Measurements from ENCODE around the gene TOR4A.
A peak's percentile ranks its signal among the peaks of the same experiment; 100 is the strongest.
"Not testable (repeated sequence)": the region's sequence is repeated elsewhere in the genome, so short reads cannot be mapped to it uniquely, and the experiment has no call there.

The TOR4A gene

DNA sequence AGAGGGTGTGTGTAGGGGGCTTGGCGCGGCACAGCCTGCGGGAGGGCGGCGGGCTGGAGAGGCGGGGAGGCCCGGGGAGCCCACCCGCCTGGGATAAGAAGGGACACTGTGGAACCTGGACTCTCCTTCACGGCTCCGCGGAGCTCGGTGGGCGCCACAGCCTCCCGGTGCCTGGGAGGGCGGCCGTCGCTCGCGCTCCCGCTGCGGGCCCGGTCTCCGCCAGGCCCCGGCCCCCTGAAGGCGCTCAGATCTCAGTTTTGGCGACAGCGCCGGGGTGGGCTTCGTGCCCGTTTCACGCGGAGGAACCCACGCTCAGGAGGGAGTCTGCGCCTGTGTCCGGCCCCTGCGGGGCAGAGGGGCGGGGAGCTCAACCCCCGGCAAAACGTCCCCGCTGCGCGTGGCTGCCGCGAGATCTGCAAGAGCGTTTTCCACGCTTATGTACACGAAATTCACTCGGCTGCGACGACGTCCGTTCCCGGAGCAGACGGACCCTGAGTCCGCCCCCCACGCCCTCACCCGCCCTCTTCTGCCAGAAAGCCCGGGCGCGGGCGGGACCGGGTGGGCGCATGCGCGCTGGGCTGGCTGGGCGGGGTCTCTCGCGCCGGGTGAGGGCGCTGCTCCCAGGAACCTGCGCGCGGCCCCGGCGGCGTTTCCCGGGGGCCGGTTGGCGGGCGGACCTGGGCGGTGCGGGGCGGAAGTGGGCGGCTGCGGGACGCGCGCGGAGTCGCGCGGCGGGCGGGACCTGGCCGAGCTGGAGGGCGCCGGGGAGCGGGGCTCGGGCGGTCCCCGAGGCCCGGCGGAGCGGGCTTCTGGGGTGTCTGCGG, 22.7 kb upstream of the TOR4A start, which contains the start of gene NELFB:
NELFB (plus strand) TSS at position 704 of the 824 bp plus-strand sequence.
- Histone ChIP-seq H4K20me1 (peaks cover 12 to 41% (median 20%) of the 10 kb centered on the region in 11 experiments; a peak in 20 of 22 replicates), H3K27ac (peak within 1 kb of the TSS; percentile 42 to 91 (median 85); a peak in 21 of 22 replicates), H3K4me1 (peaks cover 43 to 74% (median 59%) of the 10 kb centered on the region in 10 experiments), H3K9me3 (replicated peaks in 1 of 11) (no peaks in the 10 kb centered on the region), H3K36me3 (peaks cover 22 to 38% (median 30%) of the 10 kb centered on the region in 11 experiments), H3K4me2 (peak within 1 kb of the TSS; percentile 96 to 100 (median 99)), H3K27me3 (no peaks in the 10 kb centered on the region), H3K9ac (peak within 1 kb of the TSS; percentile 83 to 97 (median 90)), H3K4me3 (peak within 1 kb of the TSS; percentile 86 to 100 (median 97))
- TF ChIP-seq Cebpa-rat (IDR thresholded peaks at IDR 0.05) = no peak

DNA sequence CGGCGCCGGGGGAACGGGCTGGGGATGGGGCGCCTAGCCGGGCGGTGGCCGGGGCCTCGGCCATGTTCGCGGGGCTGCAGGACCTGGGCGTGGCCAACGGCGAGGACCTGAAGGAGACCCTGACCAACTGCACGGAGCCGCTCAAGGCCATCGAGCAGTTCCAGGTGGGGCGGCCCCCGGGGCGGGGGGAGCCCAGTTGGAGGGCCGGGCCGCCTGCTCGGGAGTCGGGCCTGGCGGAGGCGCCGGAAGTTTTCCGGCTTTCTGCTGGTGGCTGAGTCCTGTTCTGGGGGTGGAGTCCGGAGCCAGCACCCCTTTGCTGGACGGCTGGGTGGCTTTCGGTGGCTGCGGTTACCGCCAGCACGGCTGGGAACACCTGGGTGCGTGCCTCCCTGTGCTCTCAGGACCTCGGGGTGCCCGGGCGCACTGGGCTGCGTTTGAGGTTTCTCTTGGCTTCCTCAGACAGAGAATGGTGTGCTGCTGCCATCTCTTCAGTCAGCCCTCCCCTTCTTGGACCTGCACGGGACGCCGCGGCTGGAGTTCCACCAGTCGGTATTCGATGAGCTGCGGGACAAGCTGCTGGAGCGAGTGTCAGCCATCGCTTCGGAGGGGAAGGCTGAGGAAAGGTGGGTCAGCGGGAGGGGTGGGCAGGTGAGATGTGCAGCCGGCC, 21.9 kb upstream of the TOR4A start:
- Histone ChIP-seq H3K4me2 (peak overlapping the region; percentile 94 to 100 (median 98)), H3K4me1 (peaks cover 43 to 68% (median 56%) of the 10 kb centered on the region in 10 experiments), H4K20me1 (peaks cover 12 to 41% (median 20%) of the 10 kb centered on the region in 11 experiments; a peak in 20 of 22 replicates), H3K36me3 (peaks cover 22 to 40% (median 30%) of the 10 kb centered on the region in 11 experiments), H3K27ac (peak overlapping the region; percentile 42 to 91 (median 85); a peak in 21 of 22 replicates), H3K9ac (peak overlapping the region; percentile 83 to 97 (median 90)), H3K27me3 (no peaks in the 10 kb centered on the region), H3K9me3 (replicated peaks in 1 of 11) (no peaks in the 10 kb centered on the region), H3K4me3 (peak overlapping the region; percentile 86 to 100 (median 97))
- no peak for TF ChIP-seq Cebpa-rat (IDR thresholded peaks at IDR 0.05)

DNA sequence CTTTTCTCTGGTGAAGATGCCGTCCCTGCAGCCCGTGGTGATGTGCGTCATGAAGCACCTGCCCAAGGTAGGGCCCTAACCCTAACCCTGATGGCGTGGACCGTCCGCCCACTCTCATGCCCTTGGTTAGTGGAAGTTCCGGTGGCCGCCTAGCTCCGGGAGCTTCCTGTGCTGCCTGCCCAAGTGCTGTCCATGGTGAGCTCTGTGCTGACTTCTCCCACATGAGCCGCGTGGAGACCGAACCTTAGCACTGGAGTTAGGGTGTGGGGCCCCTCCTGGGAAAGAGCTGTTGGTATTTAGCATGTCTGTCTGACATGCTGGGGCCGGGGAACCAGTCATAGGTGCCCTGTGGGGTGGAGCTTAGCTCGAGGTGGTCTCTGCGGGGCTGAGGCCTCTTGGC, 21.2 kb upstream of the TOR4A start:
- Histone ChIP-seq H3K9me3 (replicated peaks in 1 of 11) (no peaks in the 10 kb centered on the region), H3K27me3 (no peaks in the 10 kb centered on the region), H3K9ac (peak overlapping the region; percentile 83 to 97 (median 90)), H3K4me1 (peaks cover 43 to 64% (median 52%) of the 10 kb centered on the region in 10 experiments), H3K4me2 (peak overlapping the region; percentile 94 to 100 (median 98)), H3K27ac (peak overlapping the region in 5 of 11 experiments; percentile 80 to 91 (median 89); a peak in 7 of 22 replicates), H3K36me3 (peaks cover 24 to 47% (median 38%) of the 10 kb centered on the region in 11 experiments), H3K4me3 (peak overlapping the region; percentile 86 to 100 (median 97)), H4K20me1 (peaks cover 12 to 41% (median 20%) of the 10 kb centered on the region in 11 experiments; a peak in 20 of 22 replicates)
- no peak for TF ChIP-seq Cebpa-rat (IDR thresholded peaks at IDR 0.05)

DNA sequence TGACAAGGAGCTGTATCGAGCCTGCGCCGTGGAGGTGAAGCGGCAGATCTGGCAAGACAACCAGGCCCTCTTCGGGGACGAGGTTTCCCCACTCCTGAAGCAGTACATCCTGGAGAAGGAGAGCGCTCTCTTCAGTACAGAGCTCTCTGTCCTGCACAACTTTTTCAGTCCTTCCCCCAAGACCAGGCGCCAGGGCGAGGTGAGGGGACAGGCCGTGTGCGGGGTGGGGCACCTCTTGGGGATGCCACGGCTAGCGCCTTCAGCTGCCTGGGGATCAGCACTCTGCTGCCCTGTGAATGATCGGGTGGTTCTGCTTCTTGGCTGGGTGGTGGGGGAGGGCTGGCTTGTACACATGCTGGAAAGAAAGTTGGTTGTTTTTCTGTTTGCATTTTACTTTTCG, 20.7 kb upstream of the TOR4A start:
- TF ChIP-seq Cebpa-rat (IDR thresholded peaks at IDR 0.05) = no peak
- H3K4me1 ChIP-seq = peaks cover 43 to 64% (median 52%) of the 10 kb centered on the region in 10 experiments
- H3K4me3 ChIP-seq = peak overlapping the region; percentile 86 to 100 (median 97)

DNA sequence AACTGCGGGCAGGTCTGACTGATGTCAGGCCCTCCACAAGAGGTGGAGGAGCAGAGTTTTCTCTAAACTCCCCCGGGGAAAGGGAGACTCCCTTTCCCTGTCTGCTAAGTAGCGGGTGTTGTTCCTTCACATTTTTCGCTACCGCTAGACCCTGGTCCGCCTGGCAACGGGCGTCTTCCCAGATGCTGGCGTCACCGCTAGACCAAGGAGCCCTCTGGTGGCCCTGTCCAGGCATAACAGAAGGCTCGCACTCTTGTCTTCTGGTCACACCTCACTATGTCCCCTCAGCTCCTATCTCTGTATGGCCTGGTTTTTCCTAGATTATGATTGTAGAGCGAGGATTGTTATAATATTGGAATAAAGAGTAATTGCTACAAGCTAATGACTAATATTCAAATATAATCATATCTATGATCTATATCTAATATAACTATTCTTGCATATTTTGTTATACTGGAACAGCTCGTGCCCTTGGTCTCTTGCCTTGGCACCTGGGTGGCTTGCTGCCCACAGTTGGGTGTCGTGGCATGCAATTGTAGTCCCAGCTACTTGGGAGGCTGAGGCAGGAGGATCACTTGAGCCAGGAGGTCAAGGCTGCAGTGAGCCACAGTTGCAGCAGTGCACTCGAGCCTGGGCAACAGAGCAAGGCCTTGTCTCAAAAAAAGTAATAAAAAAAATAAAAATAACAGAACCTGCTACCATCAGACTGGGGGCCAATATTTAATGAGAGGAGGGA, 15.2 kb upstream of the TOR4A start:
- H3K36me3 ChIP-seq = peaks cover 58 to 87% (median 74%) of the 10 kb centered on the region in 11 experiments
- not testable (repeated sequence) for H3K9me3 ChIP-seq (replicated peaks in 1 of 11); H3K27me3 ChIP-seq; H3K4me2 ChIP-seq; H3K9ac ChIP-seq; H3K27ac ChIP-seq; H3K4me3 ChIP-seq
- H4K20me1 ChIP-seq = peaks cover 0 to 65% (median 19%) of the 10 kb centered on the region in 11 experiments; a peak in 15 of 22 replicates
- peaks cover 14 to 34% (median 23%) of the 10 kb centered on the region in 10 experiments for H3K4me1 ChIP-seq

More for the DNA sequence above, 20.7 kb upstream of the TOR4A start:
- Histone ChIP-seq H4K20me1 (peaks cover 12 to 44% (median 20%) of the 10 kb centered on the region in 11 experiments; a peak in 20 of 22 replicates), H3K9me3 (replicated peaks in 1 of 11) (no peaks in the 10 kb centered on the region), H3K27me3 (no peaks in the 10 kb centered on the region), H3K36me3 (peaks cover 27 to 52% (median 43%) of the 10 kb centered on the region in 11 experiments), H3K9ac (peak overlapping the region; percentile 83 to 97 (median 90)), H3K4me2 (peak overlapping the region; percentile 94 to 100 (median 98)), H3K27ac (0 out of 22 replicates have a peak overlapping the region, but pooled peaks of 3 of the 11 experiments have one; percentile 80 to 90 (median 84))

DNA sequence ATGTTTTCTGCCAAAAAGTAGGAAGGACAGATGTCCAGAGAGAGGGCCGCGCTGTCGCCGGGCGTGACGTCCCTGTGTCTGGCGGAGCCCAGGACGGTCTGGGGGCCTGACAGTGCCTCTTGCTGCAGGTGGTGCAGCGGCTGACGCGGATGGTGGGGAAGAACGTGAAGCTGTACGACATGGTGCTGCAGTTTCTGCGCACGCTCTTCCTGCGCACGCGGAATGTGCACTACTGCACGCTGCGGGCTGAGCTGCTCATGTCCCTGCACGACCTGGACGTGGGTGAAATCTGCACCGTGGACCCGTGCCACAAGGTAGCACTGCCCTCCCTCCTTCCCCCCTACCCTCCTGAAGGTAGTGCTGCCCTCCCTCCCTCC, 14.6 kb upstream of the TOR4A start:
- Histone ChIP-seq H3K27me3 (no peaks in the 10 kb centered on the region), H3K4me1 (peaks cover 15 to 34% (median 23%) of the 10 kb centered on the region in 10 experiments), H3K4me2 (no peak overlapping the region), H3K36me3 (peaks cover 64 to 87% (median 77%) of the 10 kb centered on the region in 11 experiments), H3K9ac (no peak overlapping the region), H3K27ac (no peak overlapping the region), H4K20me1 (peaks cover 0 to 65% (median 19%) of the 10 kb centered on the region in 11 experiments; a peak in 15 of 22 replicates), H3K9me3 (replicated peaks in 1 of 11) (no peaks in the 10 kb centered on the region), H3K4me3 (no peak overlapping the region)
- TF ChIP-seq Cebpa-rat (IDR thresholded peaks at IDR 0.05) = no peak

DNA sequence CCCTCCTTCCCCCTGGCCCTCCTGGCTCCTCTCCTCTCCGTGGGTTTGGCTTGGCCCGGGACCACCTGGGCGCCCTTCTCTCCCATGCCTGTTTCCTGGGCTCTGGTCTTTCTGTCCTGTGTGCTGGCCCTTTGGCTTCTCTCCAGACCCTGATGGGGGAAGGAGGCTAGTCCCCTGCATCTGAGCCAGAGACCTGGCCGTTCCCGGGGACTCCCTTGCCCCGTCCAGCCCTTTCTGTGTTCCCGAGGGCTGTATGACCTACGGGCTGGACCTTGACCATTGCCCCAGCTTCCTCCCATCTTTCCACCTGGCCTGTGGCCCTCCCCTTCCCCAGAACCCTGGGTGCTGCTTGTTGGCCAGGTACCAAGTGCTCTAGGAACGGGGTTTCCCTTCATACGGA, 14.0 kb upstream of the TOR4A start:
- H3K36me3 ChIP-seq = peaks cover 64 to 84% (median 76%) of the 10 kb centered on the region in 11 experiments
- peaks cover 0 to 65% (median 19%) of the 10 kb centered on the region in 11 experiments; a peak in 17 of 22 replicates for H4K20me1 ChIP-seq

DNA sequence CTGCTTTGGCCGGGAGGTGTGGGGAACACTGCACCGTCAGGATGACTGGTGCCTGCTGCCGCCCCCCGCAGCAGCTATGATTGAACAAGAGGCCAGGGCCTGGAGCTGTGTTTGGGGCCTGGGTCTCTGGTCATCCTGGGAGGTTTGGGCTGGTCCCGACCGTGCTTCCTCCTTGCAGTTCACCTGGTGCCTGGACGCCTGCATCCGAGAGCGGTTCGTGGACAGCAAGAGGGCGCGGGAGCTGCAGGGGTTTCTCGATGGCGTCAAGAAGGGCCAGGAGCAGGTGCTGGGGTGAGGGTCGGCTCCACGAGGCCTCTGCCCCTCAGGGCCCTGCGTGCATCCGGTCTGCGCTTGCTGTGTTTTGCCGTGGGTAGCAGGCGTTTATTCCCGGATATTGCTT, 13.5 kb upstream of the TOR4A start:
- Histone ChIP-seq H4K20me1 (peaks cover 0 to 65% (median 16%) of the 10 kb centered on the region in 11 experiments; a peak in 17 of 22 replicates), H3K4me2 (no peak overlapping the region), H3K4me1 (peaks cover 20 to 39% (median 26%) of the 10 kb centered on the region in 10 experiments), H3K4me3 (no peak overlapping the region), H3K27ac (no peak overlapping the region), H3K9me3 (replicated peaks in 1 of 11) (no peaks in the 10 kb centered on the region), H3K36me3 (peaks cover 64 to 84% (median 76%) of the 10 kb centered on the region in 11 experiments), H3K9ac (no peak overlapping the region), H3K27me3 (no peaks in the 10 kb centered on the region)
- no peak for TF ChIP-seq Cebpa-rat (IDR thresholded peaks at IDR 0.05)

More for the DNA sequence above, 14.0 kb upstream of the TOR4A start:
- TF ChIP-seq Cebpa-rat (IDR thresholded peaks at IDR 0.05) = no peak
- Histone ChIP-seq H3K9ac (no peak overlapping the region; a peak in 1 of 22 replicates), H3K27ac (no peak overlapping the region), H3K27me3 (no peaks in the 10 kb centered on the region), H3K9me3 (replicated peaks in 1 of 11) (no peaks in the 10 kb centered on the region), H3K4me2 (no peak overlapping the region), H3K4me1 (peaks cover 17 to 36% (median 26%) of the 10 kb centered on the region in 10 experiments), H3K4me3 (no peak overlapping the region)
